ENCODE results near the gene LRRC14B. TPM values are rescaled to one million over a fixed set of nuclear protein-coding genes. Genes with fewer than 3 reads are reported as not detected.
"Not testable (repeated sequence)": the region's sequence is repeated elsewhere in the genome, so short reads cannot be mapped to it uniquely, and the experiment has no call there.

Gene LRRC14B
- total RNA-seq, 2 donors from 2014 or later, result not detected

- Histone ChIP-seq H3K36me3 (ENCODE audit: control insufficient read depth, insufficient read depth, low read length) (peaks cover 41% of the 10 kb centered on the region), H3K4me1 (ENCODE audit: control insufficient read depth, insufficient read depth, low read length) (no peaks in the 10 kb centered on the region), H3K27ac (ENCODE audit: low read depth, low read length) (no peak overlapping the region), H3K4me3 (ENCODE audit: low read length) (no peak overlapping the region), H3K27me3 (ENCODE audit: control insufficient read depth, insufficient read depth, low read length, poor library complexity, severe bottlenecking) (no peaks in the 10 kb centered on the region), H3K9me3 (ENCODE audit: control insufficient read depth, low read length) (no peaks in the 10 kb centered on the region), H3K9ac (ENCODE audit: extremely low read depth, low read length, poor library complexity, severe bottlenecking) (no peak overlapping the region)
- no peak overlapping the region for H3K27ac Mint-ChIP-seq
- H3K4me3 Mint-ChIP-seq, result no peak overlapping the region
- no peak for DNase-seq
- H3K27me3 Mint-ChIP-seq (ENCODE audit: insufficient read depth), result no peaks in the 10 kb centered on the region
- H3K4me1 Mint-ChIP-seq, result peaks cover 11% of the 10 kb centered on the region
- H3K9me3 Mint-ChIP-seq, result no peaks in the 10 kb centered on the region
- peaks cover 44% of the 10 kb centered on the region for H3K36me3 Mint-ChIP-seq (ENCODE audit: low read depth)
- 95% methylated on average over 11 to 14 of the region's 14 CpGs for WGBS, 2 experiments (ENCODE audit: insufficient coverage in 1 of 2, insufficient read length in 1 of 2)
- no peak for TF ChIP-seq CTCF (conservative IDR thresholded peaks at IDR 0.05)
Measured at GRCh38 chr5:225334-225733, 34.0 kb downstream of the LRRC14B start.

GRCh38 chr5:227375-227774 is 36.1 kb downstream of the LRRC14B start:
- H3K36me3 ChIP-seq (ENCODE audit: control insufficient read depth, insufficient read depth, low read length), result peaks cover 49% of the 10 kb centered on the region
- WGBS, 2 experiments (ENCODE audit: insufficient coverage in 1 of 2, insufficient read length in 1 of 2), result 98 to 100% methylated on average over 1 to 6 of the region's 17 CpGs
- not testable (repeated sequence) for H3K4me3 ChIP-seq (ENCODE audit: low read length); H3K9ac ChIP-seq (ENCODE audit: extremely low read depth, low read length, poor library complexity, severe bottlenecking); DNase-seq; H3K27me3 Mint-ChIP-seq (ENCODE audit: insufficient read depth); H3K9me3 ChIP-seq (ENCODE audit: control insufficient read depth, low read length); H3K9me3 Mint-ChIP-seq; H3K27ac Mint-ChIP-seq; H3K4me3 Mint-ChIP-seq; H3K27me3 ChIP-seq (ENCODE audit: control insufficient read depth, insufficient read depth, low read length, poor library complexity, severe bottlenecking); H3K4me1 Mint-ChIP-seq; H3K27ac ChIP-seq (ENCODE audit: low read depth, low read length); H3K4me1 ChIP-seq (ENCODE audit: control insufficient read depth, insufficient read depth, low read length)
- peaks cover 60% of the 10 kb centered on the region for H3K36me3 Mint-ChIP-seq (ENCODE audit: low read depth)

- 51 to 64% methylated on average over 3 of the region's 3 CpGs for WGBS, 2 experiments (ENCODE audit: insufficient coverage in 1 of 2, insufficient read length in 1 of 2)
- H3K36me3 Mint-ChIP-seq (ENCODE audit: low read depth), result peaks cover 70% of the 10 kb centered on the region
- no peaks in the 10 kb centered on the region for H3K27me3 Mint-ChIP-seq (ENCODE audit: insufficient read depth)
- peaks cover 56% of the 10 kb centered on the region for H3K36me3 ChIP-seq (ENCODE audit: control insufficient read depth, insufficient read depth, low read length)
- H3K9me3 ChIP-seq (ENCODE audit: control insufficient read depth, low read length), result no peaks in the 10 kb centered on the region
- TF ChIP-seq CTCF (conservative IDR thresholded peaks at IDR 0.05), result no peak
- no peak overlapping the region for H3K4me3 Mint-ChIP-seq
- no peak overlapping the region for H3K27ac Mint-ChIP-seq
- no peaks in the 10 kb centered on the region for H3K4me1 ChIP-seq (ENCODE audit: control insufficient read depth, insufficient read depth, low read length)
- H3K9me3 Mint-ChIP-seq, result no peaks in the 10 kb centered on the region
- H3K27ac ChIP-seq (ENCODE audit: low read depth, low read length), result no peak overlapping the region
- no peak overlapping the region for H3K9ac ChIP-seq (ENCODE audit: extremely low read depth, low read length, poor library complexity, severe bottlenecking)
- H3K4me1 Mint-ChIP-seq, result no peaks in the 10 kb centered on the region
- no peak for DNase-seq
- no peak overlapping the region for H3K4me3 ChIP-seq (ENCODE audit: low read length)
- no peaks in the 10 kb centered on the region for H3K27me3 ChIP-seq (ENCODE audit: control insufficient read depth, insufficient read depth, low read length, poor library complexity, severe bottlenecking)
Measured at GRCh38 chr5:228886-229285, 37.6 kb downstream of the LRRC14B start.

GRCh38 chr5:230711-231110 is 39.4 kb downstream of the LRRC14B start:
- Histone ChIP-seq H3K9ac (ENCODE audit: extremely low read depth, low read length, poor library complexity, severe bottlenecking) (no peak overlapping the region), H3K27me3 (ENCODE audit: control insufficient read depth, insufficient read depth, low read length, poor library complexity, severe bottlenecking) (no peaks in the 10 kb centered on the region), H3K9me3 (ENCODE audit: control insufficient read depth, low read length) (no peaks in the 10 kb centered on the region), H3K4me3 (ENCODE audit: low read length) (no peak overlapping the region), H3K27ac (ENCODE audit: low read depth, low read length) (no peak overlapping the region), H3K36me3 (ENCODE audit: control insufficient read depth, insufficient read depth, low read length) (peaks cover 56% of the 10 kb centered on the region), H3K4me1 (ENCODE audit: control insufficient read depth, insufficient read depth, low read length) (no peaks in the 10 kb centered on the region)
- Mint-ChIP-seq H3K4me1 (no peaks in the 10 kb centered on the region), H3K9me3 (no peaks in the 10 kb centered on the region), H3K27ac (no peak overlapping the region), H3K36me3 (ENCODE audit: low read depth) (peaks cover 71% of the 10 kb centered on the region), H3K4me3 (no peak overlapping the region), H3K27me3 (ENCODE audit: insufficient read depth) (no peaks in the 10 kb centered on the region)
- WGBS, 2 experiments (ENCODE audit: insufficient coverage in 1 of 2, insufficient read length in 1 of 2), result 95 to 96% methylated on average over 9 to 14 of the region's 14 CpGs
- TF ChIP-seq CTCF (conservative IDR thresholded peaks at IDR 0.05), result no peak
- DNase-seq, result no peak
